Right ventricle myocardium inferior (tissue), 1 donor: Measurements from ENCODE around the gene SELENOS. TPM values are rescaled to one million over a fixed set of nuclear protein-coding genes. Genes with fewer than 3 reads are reported as not detected.
"Not testable (repeated sequence)": the region's sequence is repeated elsewhere in the genome, so short reads cannot be mapped to it uniquely, and the experiment has no call there.

Source experiments
- ATAC-seq: fragments of 200-7000 bp; cut with Tn5 transposase; one replicate; pipeline ENCODE4 v1.9.1; 2020; ENCODE audit warnings: mild to moderate bottlenecking, moderate library complexity
- DNase-seq: peaks from one replicate; pipeline ENCODE4 v3.0.0; 2021; ENCODE audit errors: missing footprints
- intact Hi-C: fragments of 100-400 bp; cut with DNase I; formaldehyde crosslinking; loops from one replicate; pipeline ENCODE4 v1.11.0; 2022
- total RNA-seq: library from RNA; stranded (reverse); fragmentation: NEBNext Ultra II Directional; extraction: Animal tissue kit (Norgen Biotek cat#: 25700); gene quantifications from one replicate; pipeline ENCODE4 v1.2.1, GENCODE V29; 2021
- donor health status: DM: no; HTN: yes; CAD: no; lungs with severe emphysema.

SELENOS gene
- total RNA-seq, 1 donor from 2014 or later, result 42.1 TPM

DNA sequence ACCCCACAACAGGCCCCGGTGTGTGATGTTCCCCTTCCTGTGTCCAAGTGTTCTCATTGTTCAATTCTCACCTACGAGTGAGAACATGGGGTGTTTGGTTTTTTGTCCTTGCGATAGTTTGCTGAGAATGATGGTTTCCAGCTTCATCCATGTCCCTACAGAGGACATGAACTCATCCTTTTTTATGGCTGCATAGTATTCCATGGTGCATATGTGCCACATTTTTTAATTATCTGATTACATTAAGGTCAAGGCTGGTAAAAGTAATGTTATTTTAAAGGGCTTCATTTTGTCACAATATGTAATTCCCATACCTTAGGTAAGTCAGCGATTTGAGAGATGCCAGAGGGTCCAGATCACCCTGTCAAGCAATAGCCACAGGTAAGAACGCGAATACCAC, 10.1 kb upstream of the SELENOS start:
- intact Hi-C loops, result not testable (repeated sequence)

DNA sequence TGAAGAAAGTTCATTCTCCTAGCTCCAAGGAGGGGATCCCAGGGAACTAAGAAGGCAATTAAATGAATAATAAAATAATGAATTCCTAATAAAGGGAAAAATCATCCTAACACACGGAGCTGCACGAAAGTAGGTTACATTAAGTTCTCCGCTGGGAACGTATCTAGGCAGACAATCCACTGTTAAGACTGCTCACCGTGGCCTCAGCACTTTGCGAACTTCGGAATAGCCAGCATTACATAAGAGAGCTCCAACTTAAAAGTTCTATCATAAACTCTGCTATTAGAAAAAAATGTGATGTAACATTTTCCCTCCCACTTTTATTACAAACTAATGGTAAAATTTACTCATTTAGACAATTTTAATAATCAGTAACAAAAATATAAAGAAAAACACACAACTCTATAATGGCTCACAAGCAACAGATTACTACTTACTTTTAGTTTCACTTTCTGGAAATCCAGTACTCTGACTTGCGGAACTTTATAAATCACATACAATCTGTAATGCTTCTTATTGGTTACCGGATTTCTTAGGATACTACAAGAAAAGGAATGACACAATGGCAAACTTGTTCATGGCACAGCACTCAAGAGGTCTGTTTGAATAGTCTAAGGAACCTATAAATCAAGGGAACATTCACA, 9.3 kb upstream of the SELENOS start:
- DNase-seq, result no peak
- no peak for ATAC-seq
- intact Hi-C loops, result no loop called here

More for the DNA sequence above, 10.1 kb upstream of the SELENOS start:
- not testable (repeated sequence) for ATAC-seq, DNase-seq

DNA sequence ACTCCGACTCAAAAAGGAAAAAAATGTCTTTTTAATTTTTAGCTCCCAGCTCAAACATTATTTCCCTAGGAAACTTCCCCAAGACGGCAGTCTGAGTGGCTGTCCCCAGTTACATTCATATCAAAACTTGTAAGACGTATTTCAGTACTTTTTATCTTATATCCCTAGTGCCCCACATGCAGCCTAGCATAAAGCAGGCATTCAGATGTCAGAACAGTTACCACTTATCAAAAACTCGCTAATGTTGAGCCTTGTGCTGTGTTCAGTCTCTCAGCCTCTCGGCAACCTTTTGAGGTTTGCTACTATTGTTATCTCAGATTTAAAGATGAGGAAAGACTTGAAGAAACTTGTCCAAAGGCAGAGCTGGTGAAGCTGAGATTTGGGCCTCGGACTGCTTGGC, 6.6 kb upstream of the SELENOS start:
- no peak for DNase-seq
- intact Hi-C loops, result no loop called here
- ATAC-seq, result no peak

DNA sequence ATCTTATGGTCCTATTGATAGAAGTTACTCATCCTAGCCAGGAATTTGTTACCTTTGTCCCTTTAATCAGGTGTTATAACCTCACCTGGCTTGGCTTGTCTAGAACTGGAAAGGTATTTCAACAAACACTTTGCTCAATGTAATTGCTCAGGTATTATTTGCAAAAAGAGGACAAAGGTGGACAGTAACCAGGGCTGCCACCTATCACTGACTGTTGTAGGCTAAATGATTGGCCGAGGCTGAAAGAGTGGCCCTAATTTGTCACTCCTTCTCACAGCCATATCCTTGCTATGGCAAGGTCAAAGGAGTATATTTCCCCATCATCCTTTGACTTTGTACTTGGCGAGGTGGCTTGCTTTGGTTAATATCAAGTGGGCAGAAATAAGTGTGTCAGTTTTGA, 2.7 kb upstream of the SELENOS start:
- DNase-seq, result no peak
- intact Hi-C loops, result no loop called here
- ATAC-seq, result no peak

DNA sequence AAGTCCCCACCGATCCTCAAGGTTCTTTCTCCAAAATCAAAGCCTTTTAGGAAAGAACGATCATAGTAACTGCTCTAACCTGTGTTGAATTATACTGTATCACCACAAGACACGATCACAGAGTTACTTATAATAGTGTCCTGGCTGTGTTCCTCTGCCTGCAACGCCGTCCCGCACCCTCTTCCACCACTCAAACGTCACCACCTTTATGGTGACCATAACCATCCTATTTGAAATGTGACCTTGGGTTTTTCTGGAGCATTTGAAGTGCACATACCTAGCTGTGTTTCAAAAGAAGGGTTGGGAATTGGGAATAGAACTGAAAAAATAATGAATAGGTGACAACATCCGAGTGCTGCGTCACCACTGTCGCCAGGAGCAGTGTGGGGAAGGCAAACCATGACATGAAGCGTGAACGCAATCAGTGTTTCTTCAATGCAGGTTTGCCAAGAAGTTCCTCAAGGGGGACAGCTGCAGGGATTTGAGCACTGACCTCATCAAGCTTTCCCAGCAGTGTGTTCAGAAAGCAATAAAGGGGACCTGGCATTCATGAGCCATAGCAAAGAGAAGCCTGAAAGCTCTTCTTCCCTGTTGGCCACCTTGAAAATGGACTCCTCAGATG, 769 bp upstream of the SELENOS start:
- DNase-seq, result no peak
- ATAC-seq, result no peak
- intact Hi-C loops, result no loop called here

DNA sequence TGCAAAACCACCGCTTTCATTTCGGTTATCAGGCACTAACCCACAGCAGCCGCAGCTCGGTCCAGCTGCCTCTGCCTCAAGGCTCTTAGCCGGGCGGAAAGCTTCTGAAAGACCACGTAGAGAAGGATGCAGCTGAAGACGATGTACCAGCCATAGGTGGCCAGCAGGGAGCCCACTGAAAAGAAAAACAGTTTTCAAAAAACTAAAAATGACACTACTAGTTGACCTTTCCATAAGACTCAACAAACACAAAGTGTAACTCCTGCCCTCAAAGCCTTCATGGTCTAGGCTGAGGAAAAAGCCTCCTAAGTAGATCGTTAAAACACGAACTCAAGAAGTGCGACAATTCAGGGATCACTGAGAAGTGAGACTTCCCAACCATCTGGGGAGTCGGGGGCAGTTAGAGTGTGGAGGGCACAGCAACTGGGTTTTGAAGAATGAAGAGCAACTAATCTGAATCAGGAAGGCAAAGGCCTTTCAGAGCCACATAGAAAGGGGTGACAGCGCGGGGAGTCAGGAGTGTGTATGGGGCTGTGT, 716 bp downstream of the SELENOS start:
- intact Hi-C loops, result no loop called here
- DNase-seq (no peak), ATAC-seq (no peak)

DNA sequence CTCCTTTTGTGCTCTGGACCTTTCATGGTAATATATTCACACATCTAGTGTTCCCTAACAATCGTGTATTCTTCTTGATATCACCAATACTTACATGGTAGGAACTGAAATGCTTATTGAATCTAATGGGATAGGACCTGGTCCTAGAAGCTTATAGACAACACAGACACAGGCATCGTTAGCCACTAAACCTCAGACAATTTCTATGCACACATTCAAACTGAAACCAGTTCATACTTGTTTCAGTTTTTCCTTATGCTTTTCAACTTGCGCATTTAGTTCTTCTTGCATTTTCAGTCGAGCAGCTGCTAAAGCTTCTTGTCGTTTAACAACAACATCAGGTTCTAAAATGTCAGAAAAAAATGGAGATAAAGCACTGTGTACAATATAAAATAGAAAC, 2.3 kb downstream of the SELENOS start:
- ATAC-seq (no peak), DNase-seq (no peak)
- intact Hi-C loops, result no loop called here

DNA sequence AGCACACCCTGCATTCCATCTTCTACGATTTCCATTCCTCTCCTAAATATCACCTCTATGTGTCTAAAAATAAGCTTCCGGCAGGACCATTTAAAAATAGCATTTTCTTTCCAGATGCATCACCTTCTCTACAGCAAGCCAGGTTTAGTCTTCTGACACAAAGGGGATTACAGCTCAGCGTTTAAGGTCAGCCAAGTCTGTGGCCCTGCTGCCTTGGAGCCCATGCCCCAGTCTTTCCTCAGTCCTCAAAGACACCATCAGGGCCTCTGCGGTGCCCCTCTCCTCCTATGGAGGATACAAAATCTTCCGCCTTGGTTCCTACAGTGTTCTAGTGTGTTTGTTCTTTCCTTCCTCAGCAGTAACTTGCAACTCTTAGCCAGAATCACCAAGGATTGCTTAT, 3.8 kb downstream of the SELENOS start:
- no peak for ATAC-seq
- intact Hi-C loops, result no loop called here
- DNase-seq, result no peak

DNA sequence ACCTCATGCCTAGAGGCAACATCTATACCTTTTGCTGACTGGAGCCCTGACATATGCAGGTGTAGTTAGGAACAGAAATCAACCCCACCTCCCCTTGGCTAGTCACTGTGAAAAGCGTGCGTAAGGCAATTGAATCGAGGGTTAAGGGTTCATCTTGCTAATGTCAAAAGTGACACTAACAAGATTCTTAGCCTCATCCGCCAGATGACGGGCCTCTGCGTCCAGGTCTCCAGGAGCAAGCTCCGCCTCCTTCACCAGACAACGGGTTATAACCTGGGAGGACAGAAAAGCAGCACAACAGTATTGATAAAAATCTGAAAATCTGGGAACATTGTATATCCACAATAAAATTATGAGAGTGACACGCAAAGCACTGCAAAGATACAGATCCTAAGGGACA, 4.7 kb downstream of the SELENOS start:
- intact Hi-C loops, result no loop called here
- ATAC-seq, result no peak
- no peak for DNase-seq

DNA sequence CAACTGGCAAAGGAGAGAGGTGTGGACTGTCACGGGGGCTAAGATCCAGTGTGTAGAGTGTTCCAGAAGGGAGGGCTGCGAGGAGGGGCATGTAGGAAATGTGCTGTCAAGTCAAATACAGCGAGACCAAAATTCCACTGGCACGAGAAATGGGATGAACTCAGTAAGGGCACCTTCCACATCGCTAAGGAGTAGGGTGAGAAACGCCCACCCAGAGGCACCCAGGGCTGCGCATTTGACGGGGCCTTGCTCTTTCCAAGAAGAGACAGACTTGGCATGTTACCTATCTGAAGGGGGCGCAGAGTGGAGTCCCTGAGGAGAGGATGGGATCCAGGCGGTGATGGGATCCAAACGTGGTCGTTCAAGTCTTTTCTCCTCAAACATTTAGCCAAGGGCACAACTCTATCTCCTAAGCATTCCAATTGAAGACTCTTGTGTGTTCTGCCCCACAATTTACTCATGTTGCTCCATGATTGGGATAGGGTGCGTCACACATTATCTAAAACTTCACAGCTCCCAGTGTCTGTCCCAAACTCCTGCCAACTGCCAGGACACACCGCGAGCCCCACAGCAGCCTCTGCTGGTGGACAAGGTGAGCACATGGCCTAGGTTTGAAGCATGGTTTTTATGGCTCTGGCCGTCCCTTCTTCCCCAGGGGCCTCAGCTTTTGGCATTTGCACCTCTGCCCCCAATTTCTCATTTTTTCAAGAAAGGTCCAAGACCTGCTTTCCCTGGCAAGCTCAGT, 7.6 kb downstream of the SELENOS start:
- DNase-seq, result no peak
- intact Hi-C loops, result loop anchor here (5.0 kb wide), 1 partner anchor 642 kb away; no protein-coding TSS in a partner anchor
- peak; percentile 51 for ATAC-seq

DNA sequence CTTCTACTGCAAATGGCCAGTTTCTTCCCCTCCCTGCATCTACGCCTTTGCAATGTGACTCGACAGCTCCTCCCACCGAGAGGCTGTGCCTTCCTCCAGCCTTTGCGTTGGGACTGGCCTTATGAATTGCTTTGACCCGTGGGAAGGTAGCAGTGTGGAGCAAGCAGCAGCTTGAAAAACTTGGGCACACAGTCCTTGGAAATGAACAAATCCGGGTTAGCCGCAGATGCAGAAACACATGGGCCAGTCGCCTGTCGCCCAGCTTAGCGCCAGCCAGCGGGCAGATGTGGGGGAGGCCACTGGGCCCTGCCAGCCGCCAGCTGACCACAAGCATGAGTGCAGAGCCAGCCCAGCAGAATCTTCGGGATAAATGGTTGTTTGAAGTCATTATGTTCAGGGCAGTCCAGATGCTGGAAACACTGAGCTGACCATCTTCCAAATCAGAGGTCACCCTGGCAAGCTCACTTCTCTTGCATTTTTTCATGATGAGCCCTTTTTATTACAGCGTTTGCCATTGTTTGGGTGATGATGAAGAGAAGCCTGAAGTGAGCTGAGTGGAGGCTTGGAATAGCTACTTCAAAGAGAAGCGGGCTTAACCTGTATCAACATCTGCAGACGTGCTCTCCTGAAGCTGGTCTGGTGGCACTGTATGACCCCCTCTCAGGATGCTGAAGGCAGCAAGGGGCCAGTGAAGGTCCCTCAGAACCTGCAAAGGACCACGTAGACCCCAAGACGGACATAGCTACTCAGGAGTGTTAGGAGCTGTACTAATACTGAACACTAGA, 9.8 kb downstream of the SELENOS start:
- peak; percentile 63 for ATAC-seq
- DNase-seq, result no peak
- intact Hi-C loops, result loop anchor here (5.0 kb wide), 1 partner anchor 640 kb away; no protein-coding TSS in a partner anchor

DNA sequence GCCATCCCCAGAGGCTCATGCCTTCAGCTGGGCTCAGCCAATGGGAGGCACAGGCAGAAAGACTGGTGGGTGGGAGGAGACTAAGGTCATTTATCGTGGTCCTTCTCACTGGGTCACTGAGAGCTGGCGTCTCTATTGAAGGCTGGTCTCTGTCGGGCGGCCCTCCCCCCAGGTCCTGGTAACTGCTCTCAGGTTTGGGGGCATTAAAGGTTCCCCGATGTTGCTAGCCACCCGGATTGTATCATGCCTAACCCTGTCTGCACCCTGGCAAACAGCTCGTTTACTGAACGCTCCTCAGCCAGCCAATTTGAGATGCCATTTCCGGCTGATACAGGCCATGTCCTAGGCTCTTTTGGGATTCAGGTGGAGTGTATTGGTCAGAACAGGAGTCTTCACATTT, 10.5 kb downstream of the SELENOS start:
- no peak for DNase-seq
- ATAC-seq, result peak; percentile 3
- intact Hi-C loops, result loop anchor here (5.0 kb wide), 1 partner anchor 639 kb away; no protein-coding TSS in a partner anchor

DNA sequence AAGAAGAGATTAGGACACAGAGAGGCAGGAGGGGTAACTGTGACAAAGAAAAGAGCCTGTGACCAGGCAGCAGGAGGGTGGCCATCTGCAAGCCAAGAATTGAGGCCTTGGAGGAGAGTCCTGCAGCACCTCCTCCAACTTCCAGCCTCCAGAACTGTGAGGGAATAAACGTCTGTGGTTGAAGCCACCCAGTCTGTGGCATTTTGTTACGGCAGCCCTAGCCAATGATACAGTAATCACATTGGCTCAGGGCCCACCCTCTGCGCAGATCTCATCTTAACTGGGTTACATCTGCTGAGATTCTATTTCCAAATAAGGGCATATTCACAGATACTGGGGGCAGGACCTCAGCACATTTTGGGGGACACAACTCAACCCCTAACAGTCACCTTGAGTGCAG, 11.3 kb downstream of the SELENOS start:
- no peak for ATAC-seq
- DNase-seq, result no peak
- intact Hi-C loops, result loop anchor here (5.0 kb wide), 1 partner anchor 639 kb away; no protein-coding TSS in a partner anchor

DNA sequence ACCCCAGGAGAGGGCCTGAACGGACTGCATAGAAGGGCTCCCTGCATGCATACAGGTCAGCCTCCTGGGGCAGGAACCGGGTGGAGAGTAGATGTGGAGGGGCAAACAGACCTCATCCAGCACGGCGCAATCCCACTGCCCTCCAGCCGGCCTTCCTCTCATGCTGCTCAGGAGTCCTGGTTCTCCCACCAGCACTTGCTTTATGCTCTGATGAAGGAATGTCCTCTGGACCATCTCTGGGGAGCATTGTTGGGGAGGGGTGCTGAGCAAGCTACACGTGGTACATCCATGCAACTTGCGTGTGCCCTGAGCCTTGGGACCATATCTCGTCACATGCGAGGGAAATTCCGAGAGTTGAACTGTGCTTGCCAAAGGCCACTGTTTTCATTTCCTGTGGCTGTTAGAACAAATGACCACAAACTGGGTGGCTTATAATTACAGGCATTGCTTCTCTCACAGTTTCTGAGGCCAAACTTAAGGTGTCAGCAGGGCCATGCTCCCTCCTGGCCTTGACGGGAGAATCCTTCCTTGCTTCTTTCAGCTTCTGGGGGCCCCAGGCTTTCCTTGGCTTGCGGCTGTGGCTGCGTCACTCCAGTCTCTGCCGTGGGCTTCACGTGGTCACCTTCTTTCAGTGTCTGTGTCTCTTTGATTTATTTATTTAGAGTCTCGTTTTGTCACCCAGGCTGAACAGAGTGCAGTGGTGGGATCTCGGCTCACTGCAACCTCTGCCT, 12.2 kb downstream of the SELENOS start:
- intact Hi-C loops, result loop anchor here (5.0 kb wide), 1 partner anchor 638 kb away; no protein-coding TSS in a partner anchor
- ATAC-seq, result no peak

DNA sequence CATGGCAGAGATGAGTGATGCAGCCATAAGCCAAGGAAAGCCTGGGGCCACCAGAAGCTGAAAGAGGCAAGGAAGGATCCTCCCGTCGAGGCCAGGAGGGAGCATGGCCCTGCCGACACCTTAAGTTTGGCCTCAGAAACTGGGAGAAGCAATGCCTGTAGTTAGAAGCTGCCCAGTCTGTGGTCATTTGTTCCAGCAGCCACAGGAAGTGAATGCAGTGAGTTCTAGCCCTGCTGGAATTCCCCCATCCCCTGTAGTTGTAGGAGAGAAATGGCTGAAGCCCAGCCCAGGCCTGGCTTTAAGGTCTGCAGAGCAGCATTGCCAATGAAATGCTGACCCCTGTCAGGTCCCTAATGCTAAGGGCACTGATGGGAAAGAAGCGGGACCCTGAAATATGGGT, 13.3 kb downstream of the SELENOS start:
- ATAC-seq (no peak), DNase-seq (no peak)
- intact Hi-C loops, result no loop called here

More for the DNA sequence above, 12.2 kb downstream of the SELENOS start:
- DNase-seq, result no peak

DNA sequence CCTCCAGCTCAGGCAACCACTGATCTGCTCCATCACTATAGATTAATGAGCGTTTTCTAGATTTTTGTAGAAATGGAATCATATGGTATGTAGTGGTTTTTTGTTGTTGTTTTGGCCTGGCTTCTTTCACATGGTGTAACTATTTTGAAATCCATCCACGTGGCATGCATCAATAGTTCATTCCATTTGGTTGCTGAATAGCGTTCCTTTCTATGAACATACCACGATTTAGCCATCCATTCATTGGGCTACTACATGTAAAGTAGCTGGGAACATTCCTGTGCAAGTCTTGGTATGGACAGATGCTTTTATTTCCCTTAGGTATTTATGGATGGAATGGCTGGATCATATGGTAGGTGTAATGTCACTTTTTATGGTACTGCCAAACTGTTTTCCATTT, 14.7 kb downstream of the SELENOS start:
- intact Hi-C loops, result no loop called here
- no peak for ATAC-seq
- DNase-seq, result no peak

DNA sequence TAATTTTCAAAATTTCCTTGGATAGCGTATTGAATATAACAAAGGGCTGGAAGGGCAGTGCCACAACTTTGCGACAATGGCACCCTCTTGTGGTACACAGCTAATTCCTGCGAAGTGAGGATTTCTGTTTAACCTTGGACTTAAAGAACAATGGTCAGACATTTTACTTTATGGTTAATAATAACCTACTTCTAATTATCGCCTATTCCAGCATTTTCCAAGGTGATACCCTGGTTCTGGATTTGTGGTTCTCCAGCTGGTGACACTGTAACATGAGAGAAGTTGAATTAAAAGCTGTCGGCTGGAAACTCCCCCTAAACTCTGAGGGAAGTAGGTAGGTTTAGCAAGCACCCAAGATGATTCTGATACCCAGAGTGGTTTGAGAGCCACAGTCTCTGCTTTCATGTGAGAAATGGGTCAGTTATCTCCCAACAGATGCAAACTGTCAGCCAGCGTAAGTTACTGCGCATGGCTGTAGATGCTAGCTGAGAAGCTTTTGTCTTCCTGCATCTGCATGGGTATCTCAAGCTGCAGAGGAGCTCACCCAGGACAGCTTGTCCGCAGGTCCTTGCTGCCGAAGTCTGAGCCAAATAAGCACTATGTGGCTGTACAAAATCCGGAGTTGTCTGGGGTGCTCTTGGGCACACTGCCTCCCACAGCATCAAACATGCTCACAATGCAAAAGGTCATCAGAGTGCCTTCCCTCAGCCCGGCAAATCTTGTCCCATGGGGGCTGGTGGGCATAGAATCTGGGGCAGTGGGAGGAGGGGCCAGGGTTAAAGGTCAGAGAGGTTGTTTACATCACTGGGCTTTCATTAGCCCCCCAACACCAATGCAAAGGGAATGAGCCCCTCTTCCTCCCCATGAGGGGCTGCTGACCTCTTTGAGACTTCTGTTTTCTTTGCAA, 18.8 kb downstream of the SELENOS start:
- intact Hi-C loops, result loop anchor here (1.0 to 5.0 kb wide), 3 partner anchors 169 to 341 kb away; partner anchors contain the start of gene LRRK1

More for the DNA sequence above, 18.8 kb downstream of the SELENOS start:
- ATAC-seq, result peak; percentile 53
- DNase-seq, result no peak
